ENCODE results near the gene HNF1A.

The HNF1A gene

DNA sequence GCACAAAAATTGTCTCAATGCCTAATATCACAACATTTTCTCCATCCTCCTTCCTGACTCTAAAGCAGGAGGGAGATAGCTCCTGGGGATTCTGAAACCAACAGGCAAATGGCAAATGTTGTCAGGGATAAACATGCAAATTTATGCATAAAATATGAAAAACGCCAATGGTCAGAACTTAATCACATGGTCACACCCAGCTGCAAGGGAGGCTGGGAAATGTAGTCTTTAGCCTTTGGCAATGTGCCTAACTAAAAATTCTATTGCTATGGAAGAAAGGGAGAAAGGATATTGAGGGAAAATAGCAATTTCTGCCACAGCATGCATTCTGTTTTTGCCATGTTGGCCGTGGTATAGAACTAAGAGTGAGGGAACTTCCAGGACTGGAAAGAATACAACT, 72.4 kb downstream of the HNF1A start:
- H3K4me1 ChIP-seq (ENCODE audit: control insufficient read depth in 2 of 2, insufficient read depth in 1 of 2, low read depth in 1 of 2, low read length in 2 of 2), result no peaks in the 10 kb centered on the region
- H3K27me3 ChIP-seq (ENCODE audit: control insufficient read depth in 3 of 3, insufficient read depth in 3 of 3, low read depth in 1 of 3, low read length in 3 of 3), result peaks cover 0 to 4% (median 0%) of the 10 kb centered on the region in 3 experiments
- H3K9me3 ChIP-seq (replicated peaks in 1 of 2; ENCODE audit: control insufficient read depth in 2 of 2, insufficient read depth in 1 of 2, low read depth in 1 of 2, low read length in 2 of 2), result no peaks in the 10 kb centered on the region
- H3K9ac ChIP-seq (ENCODE audit: low read depth, low read length, poor library complexity), result no peak overlapping the region
- H3K4ac ChIP-seq (ENCODE audit: low read length), result no peak overlapping the region
- no peak overlapping the region for H2AK5ac ChIP-seq (ENCODE audit: low read depth, low read length)
- H3K14ac ChIP-seq (ENCODE audit: low read length), result no peak overlapping the region
- H3K79me1 ChIP-seq (ENCODE audit: low read depth, low read length), result no peaks in the 10 kb centered on the region
- H3K27ac ChIP-seq (replicated peaks; ENCODE audit: low read length), result no peak overlapping the region
- H3K4me2 ChIP-seq (ENCODE audit: insufficient read depth, low read length, poor library complexity, severe bottlenecking), result no peak overlapping the region
- no peaks in the 10 kb centered on the region for H3K36me3 ChIP-seq (replicated peaks in 1 of 2; ENCODE audit: control insufficient read depth in 2 of 2, insufficient read depth in 2 of 2, low read length in 2 of 2)
- no peak overlapping the region for H2BK12ac ChIP-seq (ENCODE audit: low read length)
- no peak overlapping the region for H3K23ac ChIP-seq (ENCODE audit: low read depth, low read length, poor library complexity)
- no peak overlapping the region for H4K8ac ChIP-seq (ENCODE audit: low read depth, low read length)
- no CpG with 5 or more reads among the region's 2 CpGs for WGBS, 2 donors (ENCODE audit: extremely low coverage in 2 of 2, insufficient read length in 2 of 2, insufficient replicate concordance in 1 of 2)
- no peak overlapping the region for H2BK15ac ChIP-seq (ENCODE audit: low read length)
- H2AFZ ChIP-seq (ENCODE audit: low read length), result no peak overlapping the region
- no peak overlapping the region for H3K4me3 ChIP-seq (ENCODE audit: low read length in 2 of 2)
- no peak overlapping the region for H3K18ac ChIP-seq (ENCODE audit: low read length)
- no peak overlapping the region for H2BK120ac ChIP-seq (ENCODE audit: low read depth, low read length)
- no peak overlapping the region for H4K91ac ChIP-seq (ENCODE audit: low read depth, low read length, poor library complexity)
- DNase-seq (ENCODE audit: low spot score), result no peak
- H2BK5ac ChIP-seq (ENCODE audit: low read length), result no peak overlapping the region
